GM23248 (cell line): ENCODE data around the gene RHOBTB1. TPM values are rescaled to one million over a fixed set of nuclear protein-coding genes. Genes with fewer than 3 reads are reported as not detected.
A peak's percentile ranks its signal among the peaks of the same experiment; 100 is the strongest.

Source experiments
- DNase-seq: peaks from one replicate; pipeline ENCODE4 v3.0.0-alpha.2; 2015
- H2AFZ ChIP-seq: fragments of 200-600 bp; sonication (generic); 2 replicates; pipeline ENCODE4 v1.6.1; 2016; ENCODE audit warnings: antibody characterized with exemption
- H3F3A ChIP-seq: fragments of 200-600 bp; sonication (generic); 2 replicates; pipeline ENCODE4 v1.6.1; 2016; ENCODE audit warnings: mild to moderate bottlenecking, antibody characterized with exemption, mixed run types; ENCODE audit not compliant: insufficient read depth
- H3K27ac ChIP-seq: fragments of 200-600 bp; sonication (generic); 2 replicates; pipeline ENCODE4 v1.5.1; 2016; ENCODE audit warnings: mild to moderate bottlenecking
- H3K27me3 ChIP-seq: fragments of 200-600 bp; sonication (generic); replicated peaks from 2 replicates; pipeline ENCODE4 v1.6.1; 2016; ENCODE audit warnings: mild to moderate bottlenecking; ENCODE audit not compliant: insufficient read depth
- H3K36me3 ChIP-seq: fragments of 200-600 bp; sonication (generic); 2 replicates; pipeline ENCODE4 v1.6.1; 2016; ENCODE audit warnings: low read depth, mild to moderate bottlenecking
- H3K4me1 ChIP-seq: fragments of 200-600 bp; sonication (generic); 2 replicates; pipeline ENCODE4 v1.6.1; 2016; ENCODE audit warnings: mild to moderate bottlenecking; ENCODE audit not compliant: insufficient read depth
- H3K4me2 ChIP-seq: fragments of 200-600 bp; sonication (generic); one replicate; pipeline ENCODE4 v1.6.1; 2016; ENCODE audit warnings: mild to moderate bottlenecking; ENCODE audit not compliant: unreplicated experiment
- H3K4me3 ChIP-seq: fragments of 200-600 bp; sonication (generic); 2 replicates; pipeline ENCODE4 v1.5.1; 2016; ENCODE audit warnings: mild to moderate bottlenecking
- H3K79me2 ChIP-seq: fragments of 200-600 bp; sonication (generic); 2 replicates; pipeline ENCODE4 v1.6.1; 2016; ENCODE audit warnings: mild to moderate bottlenecking; ENCODE audit not compliant: insufficient read depth
- H3K9ac ChIP-seq: fragments of 200-600 bp; sonication (generic); 2 replicates; pipeline ENCODE4 v1.6.1; 2016; ENCODE audit warnings: mild to moderate bottlenecking
- H3K9me2 ChIP-seq: fragments of 200-600 bp; sonication (generic); 2 replicates; pipeline ENCODE4 v1.6.1; 2016; ENCODE audit warnings: mixed run types, mild to moderate bottlenecking, moderate library complexity; ENCODE audit not compliant: insufficient read depth
- H3K9me3 ChIP-seq: fragments of 200-600 bp; sonication (generic); one replicate; pipeline ENCODE4 v1.6.1; 2017; ENCODE audit warnings: low read depth
- H4K20me1 ChIP-seq: fragments of 200-600 bp; sonication (generic); 2 replicates; pipeline ENCODE4 v1.6.0; 2016; ENCODE audit not compliant: insufficient read depth
- EZH2 ChIP-seq: fragments of 200-600 bp; sonication (generic); IDR thresholded peaks from 2 replicates; pipeline ENCODE4 v1.6.1; 2018; ENCODE audit warnings: antibody characterized with exemption, mild to moderate bottlenecking; ENCODE audit not compliant: insufficient read depth, poor library complexity, severe bottlenecking
- EZH2phosphoT487 ChIP-seq: fragments of 200-600 bp; sonication (generic); IDR thresholded peaks from 2 replicates; pipeline ENCODE4 v1.6.1; 2018; ENCODE audit warnings: antibody characterized with exemption, moderate library complexity, mild to moderate bottlenecking, low read depth; ENCODE audit not compliant: insufficient read depth
- WGBS, 2 experiments: methylation state at CpG; one replicate each; pipeline ENCODE4 v1.1.6; 2015 to 2017; ENCODE audit warnings: low lambda C conversion rate in 2 of 2, low coverage in 1 of 2; ENCODE audit errors: missing lambda C conversion rate in 2 of 2; 5-methylcytosine and 5-hydroxymethylcytosine counted together
- in situ Hi-C: fragments of 300-500 bp; cut with MboI; formaldehyde crosslinking; loops from 2 replicates; pipeline ENCODE4 v1.15.0; 2020
- polyA plus RNA-seq: library from polyadenylated mRNA; unstranded; fragments of >200 nt; fragmentation: Nextera tagmentation; extraction: Ambion mirVana; gene quantifications from 2 replicates; pipeline ENCODE4 v1.2.1, GENCODE V29; 2016
- total RNA-seq: library from RNA; depleted of rRNA; stranded (reverse); fragments of >200 nt; shearing (Covaris generic); gene quantifications from 2 replicates; pipeline ENCODE4 v1.2.3, GENCODE V29; 2014

Gene RHOBTB1
- total and polyA plus RNA-seq, 2 experiments from 2014 or later, result 11.1 to 14.6 TPM

DNA sequence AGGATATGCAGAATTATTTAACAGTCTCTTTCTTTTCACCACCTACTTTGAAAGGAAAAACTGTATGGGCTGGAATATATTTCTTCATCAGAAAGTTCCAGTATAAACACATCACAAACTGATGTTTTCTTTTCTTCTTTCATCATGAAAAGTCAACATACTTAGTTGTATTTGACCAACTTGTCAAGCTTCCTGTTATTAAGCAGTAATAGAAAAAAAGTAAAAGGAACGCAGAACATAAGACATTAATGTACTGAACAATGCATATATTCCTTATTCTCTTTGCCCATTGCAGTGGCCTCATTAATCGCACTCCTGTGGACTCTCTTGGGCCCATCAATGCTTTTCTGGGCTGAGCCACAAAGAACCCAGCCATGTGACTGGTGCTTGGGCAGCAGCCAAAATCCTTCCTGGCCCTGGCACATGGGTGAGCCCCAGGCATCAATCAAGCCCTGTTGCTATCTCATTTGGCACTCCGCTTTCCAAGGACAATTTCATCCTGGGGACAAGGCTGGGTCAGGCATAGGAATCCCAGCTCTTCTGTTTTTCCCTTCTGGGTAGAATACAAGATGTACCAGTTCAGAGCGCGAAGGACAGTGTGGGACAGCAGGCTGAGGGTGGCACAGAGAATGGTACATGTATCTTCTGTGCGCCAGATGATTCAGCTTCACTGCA lies 42.3 kb downstream of the RHOBTB1 start:
- H3K4me1 ChIP-seq, result 0 out of 2 replicates have a peak, but pooled peaks cover 2% of the 10 kb centered on the region
- no peak overlapping the region for H3K4me3 ChIP-seq
- 97 to 98% methylated on average over 6 of the region's 6 CpGs for WGBS, 2 experiments
- no peaks in the 10 kb centered on the region for H3K9me2 ChIP-seq
- 0 out of 2 replicates have a peak, but pooled peaks cover 4% of the 10 kb centered on the region for H3F3A ChIP-seq
- in situ Hi-C loops, result no loop called here
- DNase-seq, result no peak
- H2AFZ ChIP-seq, result no peak overlapping the region
- no peak overlapping the region for H3K4me2 ChIP-seq
- TF ChIP-seq EZH2phosphoT487, result no peak
- TF ChIP-seq EZH2, result no peak
- no peak overlapping the region for H3K27ac ChIP-seq
- H3K9me3 ChIP-seq, result no peaks in the 10 kb centered on the region
- H3K79me2 ChIP-seq, result no peaks in the 10 kb centered on the region
- no peaks in the 10 kb centered on the region for H3K36me3 ChIP-seq
- no peaks in the 10 kb centered on the region for H4K20me1 ChIP-seq
- H3K27me3 ChIP-seq, result no peaks in the 10 kb centered on the region
- no peak overlapping the region for H3K9ac ChIP-seq

DNA sequence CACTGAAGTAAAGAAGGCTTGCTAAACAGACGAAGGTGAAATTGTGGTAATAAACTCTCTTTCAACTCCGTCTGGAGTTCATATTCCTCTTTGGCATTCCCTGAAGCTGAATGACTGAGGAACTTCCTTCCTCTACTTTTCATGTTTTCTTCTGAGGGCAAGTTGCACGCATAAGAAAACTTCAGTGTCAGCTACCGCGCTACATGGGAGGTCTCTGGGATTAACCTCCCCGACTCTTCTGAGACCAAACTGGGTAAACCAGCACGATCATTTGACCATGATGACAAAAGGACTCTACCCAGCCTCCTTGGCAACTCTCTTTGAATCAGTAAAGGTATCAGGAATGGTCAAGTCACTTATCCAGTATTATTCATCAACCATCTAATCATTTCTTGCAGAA lies 44.7 kb downstream of the RHOBTB1 start:
- DNase-seq, result no peak
- H3K27ac ChIP-seq, result no peak overlapping the region

DNA sequence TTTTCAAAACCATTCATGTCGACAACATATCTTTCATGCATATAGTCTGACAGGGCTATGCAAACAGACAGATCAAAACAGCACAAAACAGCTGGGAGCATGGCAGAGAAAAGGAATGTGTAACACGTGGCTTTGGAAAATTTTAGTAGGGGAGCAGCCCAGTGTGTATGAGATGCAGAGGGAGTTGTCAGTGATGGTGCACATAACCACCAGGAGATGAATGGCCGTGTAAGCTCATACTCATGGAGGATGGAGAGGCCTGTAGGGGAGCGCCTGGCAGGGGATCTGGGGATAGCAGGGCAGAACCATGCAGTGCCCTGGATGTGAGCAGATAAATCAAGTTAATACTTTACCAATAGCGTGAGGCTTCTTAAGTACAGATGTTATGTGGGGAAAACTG lies 45.7 kb downstream of the RHOBTB1 start:
- Histone ChIP-seq H3K27me3 (no peaks in the 10 kb centered on the region), H3K4me2 (no peak overlapping the region), H3K9ac (no peak overlapping the region), H3K9me3 (no peaks in the 10 kb centered on the region), H3K79me2 (no peaks in the 10 kb centered on the region), H4K20me1 (no peaks in the 10 kb centered on the region), H3K36me3 (no peaks in the 10 kb centered on the region), H3K27ac (no peak overlapping the region), H2AFZ (no peak overlapping the region), H3K9me2 (no peaks in the 10 kb centered on the region), H3F3A (0 out of 2 replicates have a peak, but pooled peaks cover 5% of the 10 kb centered on the region), H3K4me3 (no peak overlapping the region), H3K4me1 (peaks cover 11% of the 10 kb centered on the region; the same call in 1 of the 2 replicates)
- TF ChIP-seq EZH2phosphoT487, result no peak
- no peak for TF ChIP-seq EZH2
- no peak for DNase-seq
- 56 to 58% methylated on average over 5 of the region's 5 CpGs for WGBS, 2 experiments
- in situ Hi-C loops, result no loop called here

More for the DNA sequence above, 44.7 kb downstream of the RHOBTB1 start:
- Histone ChIP-seq H2AFZ (no peak overlapping the region), H3K9me2 (no peaks in the 10 kb centered on the region), H3F3A (0 out of 2 replicates have a peak, but pooled peaks cover 5% of the 10 kb centered on the region), H3K4me3 (no peak overlapping the region), H4K20me1 (no peaks in the 10 kb centered on the region), H3K9me3 (no peaks in the 10 kb centered on the region), H3K4me1 (peaks cover 11% of the 10 kb centered on the region; the same call in 1 of the 2 replicates), H3K9ac (no peak overlapping the region), H3K36me3 (no peaks in the 10 kb centered on the region), H3K27me3 (no peaks in the 10 kb centered on the region), H3K4me2 (no peak overlapping the region), H3K79me2 (no peaks in the 10 kb centered on the region)
- no peak for TF ChIP-seq EZH2phosphoT487
- TF ChIP-seq EZH2, result no peak
- in situ Hi-C loops, result no loop called here
- WGBS, 2 experiments, result 70 to 76% methylated on average over 7 of the region's 7 CpGs

DNA sequence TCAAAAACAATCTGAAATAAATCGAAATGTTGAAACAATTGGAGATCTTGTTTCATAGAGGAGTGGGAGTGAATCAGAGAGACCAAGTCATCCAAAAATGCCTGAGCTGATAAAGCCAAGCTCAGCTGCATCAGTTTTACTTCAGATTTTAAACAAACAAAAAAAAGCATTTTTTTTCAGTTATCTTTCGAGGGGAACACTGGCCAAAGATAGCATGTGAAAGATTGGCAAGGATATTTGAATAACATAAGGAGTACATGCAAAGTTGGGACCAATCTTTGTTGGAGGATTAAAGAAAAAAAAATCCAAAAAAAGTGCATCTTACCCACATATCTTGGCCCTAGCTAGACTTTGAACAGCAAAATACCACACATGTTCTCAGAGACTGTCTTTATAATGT lies 47.2 kb downstream of the RHOBTB1 start:
- WGBS, 2 experiments, result 28 to 38% methylated on average over 2 of the region's 2 CpGs
- Histone ChIP-seq H3K27ac (no peak overlapping the region), H3K9me2 (no peaks in the 10 kb centered on the region), H2AFZ (no peak overlapping the region), H3K4me2 (no peak overlapping the region), H3K79me2 (no peaks in the 10 kb centered on the region), H3K4me3 (no peak overlapping the region), H3K9ac (no peak overlapping the region), H4K20me1 (no peaks in the 10 kb centered on the region), H3K9me3 (no peaks in the 10 kb centered on the region), H3K4me1 (peaks cover 11% of the 10 kb centered on the region; the same call in 1 of the 2 replicates), H3K36me3 (no peaks in the 10 kb centered on the region), H3F3A (0 out of 2 replicates have a peak, but pooled peaks cover 5% of the 10 kb centered on the region), H3K27me3 (no peaks in the 10 kb centered on the region)
- TF ChIP-seq EZH2phosphoT487 (no peak), EZH2 (no peak)
- DNase-seq, result peak; percentile 7
- in situ Hi-C loops, result no loop called here
